ENCODE results near the gene UMOD. TPM values are rescaled to one million over a fixed set of nuclear protein-coding genes. Genes with fewer than 3 reads are reported as not detected.

The UMOD gene
- total RNA-seq, 1 experiment from 2014 or later, result not detected

DNA sequence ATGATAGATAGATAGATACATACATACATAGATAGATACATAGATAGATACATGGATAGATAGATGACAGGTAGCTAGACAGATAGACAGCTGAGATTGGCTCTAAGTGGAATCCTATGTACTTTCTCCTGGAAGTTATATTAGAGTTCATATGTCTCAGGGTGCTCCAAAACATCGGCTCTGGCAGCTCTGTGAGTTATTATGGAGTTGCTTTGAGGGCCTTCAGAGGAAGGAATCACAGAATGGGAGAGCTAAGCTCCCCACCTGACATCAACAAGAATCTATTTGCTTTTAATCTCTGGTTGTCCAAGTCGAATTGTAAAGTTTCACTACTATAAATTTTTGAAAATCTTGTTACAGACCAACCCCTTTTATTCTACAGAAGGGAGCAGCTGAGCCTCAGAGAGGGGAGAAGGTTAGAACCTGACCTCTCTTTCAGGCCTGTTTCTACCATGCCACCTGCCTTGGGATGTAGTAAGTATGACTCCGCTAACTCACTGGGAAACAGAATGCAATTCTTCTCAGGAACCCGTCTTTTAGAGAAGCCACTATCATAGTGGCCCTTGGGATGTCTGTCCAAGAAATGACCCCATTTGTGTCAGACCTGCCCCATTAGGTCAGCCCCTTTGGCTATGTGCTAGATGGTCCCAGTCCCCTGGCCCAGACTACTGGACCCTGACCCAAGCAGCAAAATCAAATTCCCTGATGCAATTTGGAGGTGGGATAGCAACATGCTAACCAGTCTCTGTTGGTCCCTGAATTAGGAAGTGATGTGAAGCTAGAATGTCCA, 43.5 kb downstream of the UMOD start:
- TF ChIP-seq, protein P1, sequence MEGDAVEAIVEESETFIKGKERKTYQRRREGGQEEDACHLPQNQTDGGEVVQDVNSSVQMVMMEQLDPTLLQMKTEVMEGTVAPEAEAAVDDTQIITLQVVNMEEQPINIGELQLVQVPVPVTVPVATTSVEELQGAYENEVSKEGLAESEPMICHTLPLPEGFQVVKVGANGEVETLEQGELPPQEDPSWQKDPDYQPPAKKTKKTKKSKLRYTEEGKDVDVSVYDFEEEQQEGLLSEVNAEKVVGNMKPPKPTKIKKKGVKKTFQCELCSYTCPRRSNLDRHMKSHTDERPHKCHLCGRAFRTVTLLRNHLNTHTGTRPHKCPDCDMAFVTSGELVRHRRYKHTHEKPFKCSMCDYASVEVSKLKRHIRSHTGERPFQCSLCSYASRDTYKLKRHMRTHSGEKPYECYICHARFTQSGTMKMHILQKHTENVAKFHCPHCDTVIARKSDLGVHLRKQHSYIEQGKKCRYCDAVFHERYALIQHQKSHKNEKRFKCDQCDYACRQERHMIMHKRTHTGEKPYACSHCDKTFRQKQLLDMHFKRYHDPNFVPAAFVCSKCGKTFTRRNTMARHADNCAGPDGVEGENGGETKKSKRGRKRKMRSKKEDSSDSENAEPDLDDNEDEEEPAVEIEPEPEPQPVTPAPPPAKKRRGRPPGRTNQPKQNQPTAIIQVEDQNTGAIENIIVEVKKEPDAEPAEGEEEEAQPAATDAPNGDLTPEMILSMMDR (conservative IDR thresholded peaks at IDR 0.05; ENCODE audit: low read depth, low read length), result no peak
- TF ChIP-seq EZH2phosphoT487 (IDR thresholded peaks at IDR 0.05; ENCODE audit: borderline replicate concordance, low read length) (no peak), EZH2 (IDR thresholded peaks at IDR 0.05; ENCODE audit: low read length, unreplicated experiment) (no peak)
- H3K27ac ChIP-seq (ENCODE audit: low read length), result no peak overlapping the region
- no peaks in the 10 kb centered on the region for H3K36me3 ChIP-seq (ENCODE audit: low read depth, low read length)
- no peaks in the 10 kb centered on the region for H3K9me2 ChIP-seq (replicated peaks; ENCODE audit: low read length)
- ATAC-seq, result no peak
- ChIA-PET POLR2A (ENCODE audit: unreplicated experiment) (no interaction called here), CTCF (no interaction called here)
- H3F3A ChIP-seq (ENCODE audit: low read length, unreplicated experiment), result no peaks in the 10 kb centered on the region
- no peaks in the 10 kb centered on the region for H3K27me3 ChIP-seq (ENCODE audit: low read length)
- H4K20me1 ChIP-seq (ENCODE audit: low read length), result no peaks in the 10 kb centered on the region
- H3K9ac ChIP-seq (ENCODE audit: low read length), result no peak overlapping the region
- no peaks in the 10 kb centered on the region for H3K79me2 ChIP-seq (ENCODE audit: low read length)
- intact Hi-C loops (cut with micrococcal nuclease), result no loop called here
- no peak overlapping the region for H3K4me3 ChIP-seq (ENCODE audit: low read length)
- BruUV-seq (replicated peaks), result no TSS peak
- no peak for DNase-seq
- no peaks in the 10 kb centered on the region for H3K4me1 ChIP-seq (ENCODE audit: insufficient read depth, low read length)
- no peaks in the 10 kb centered on the region for H3K9me3 ChIP-seq (ENCODE audit: low read length)
- H2AFZ ChIP-seq (ENCODE audit: low read length), result no peak overlapping the region
- H3K4me2 ChIP-seq (ENCODE audit: low read length), result no peak overlapping the region

DNA sequence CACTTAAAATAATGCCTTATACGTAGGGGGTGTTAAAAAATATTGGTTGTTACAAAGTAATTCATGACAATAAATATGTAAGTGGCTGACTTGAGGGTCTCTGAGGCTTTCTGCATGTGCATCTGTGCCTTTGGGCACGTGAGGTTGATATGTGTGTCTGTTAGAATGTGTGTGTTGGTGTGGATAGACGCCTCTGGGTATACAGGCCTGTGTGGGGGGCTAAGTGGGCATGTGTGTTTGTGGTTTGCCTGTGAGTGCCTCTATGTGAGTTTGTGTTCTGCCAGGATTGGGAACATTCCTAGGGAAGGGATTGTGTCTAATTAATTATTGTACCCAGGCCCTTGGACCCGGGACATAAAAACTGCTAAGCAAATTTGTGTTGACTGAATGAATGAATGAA, 44.2 kb downstream of the UMOD start:
- ATAC-seq (no peak), DNase-seq (no peak)
- TF ChIP-seq, protein P1 (conservative IDR thresholded peaks at IDR 0.05; ENCODE audit: low read depth, low read length), result no peak
- no peak for TF ChIP-seq EZH2phosphoT487 (IDR thresholded peaks at IDR 0.05; ENCODE audit: borderline replicate concordance, low read length)
- TF ChIP-seq EZH2 (IDR thresholded peaks at IDR 0.05; ENCODE audit: low read length, unreplicated experiment), result no peak
- Histone ChIP-seq H3K27ac (ENCODE audit: low read length) (no peak overlapping the region), H3K9me2 (replicated peaks; ENCODE audit: low read length) (no peaks in the 10 kb centered on the region), H3K9ac (ENCODE audit: low read length) (no peak overlapping the region), H3K79me2 (ENCODE audit: low read length) (no peaks in the 10 kb centered on the region), H3K4me3 (ENCODE audit: low read length) (no peak overlapping the region), H2AFZ (ENCODE audit: low read length) (no peak overlapping the region), H3K9me3 (ENCODE audit: low read length) (no peaks in the 10 kb centered on the region), H4K20me1 (ENCODE audit: low read length) (no peaks in the 10 kb centered on the region), H3K4me2 (ENCODE audit: low read length) (no peak overlapping the region), H3F3A (ENCODE audit: low read length, unreplicated experiment) (no peaks in the 10 kb centered on the region), H3K27me3 (ENCODE audit: low read length) (no peaks in the 10 kb centered on the region), H3K4me1 (ENCODE audit: insufficient read depth, low read length) (no peaks in the 10 kb centered on the region), H3K36me3 (ENCODE audit: low read depth, low read length) (no peaks in the 10 kb centered on the region)
- ChIA-PET CTCF (no interaction called here), POLR2A (ENCODE audit: unreplicated experiment) (no interaction called here)
- intact Hi-C loops (cut with micrococcal nuclease), result no loop called here
- BruUV-seq (replicated peaks), result no TSS peak

DNA sequence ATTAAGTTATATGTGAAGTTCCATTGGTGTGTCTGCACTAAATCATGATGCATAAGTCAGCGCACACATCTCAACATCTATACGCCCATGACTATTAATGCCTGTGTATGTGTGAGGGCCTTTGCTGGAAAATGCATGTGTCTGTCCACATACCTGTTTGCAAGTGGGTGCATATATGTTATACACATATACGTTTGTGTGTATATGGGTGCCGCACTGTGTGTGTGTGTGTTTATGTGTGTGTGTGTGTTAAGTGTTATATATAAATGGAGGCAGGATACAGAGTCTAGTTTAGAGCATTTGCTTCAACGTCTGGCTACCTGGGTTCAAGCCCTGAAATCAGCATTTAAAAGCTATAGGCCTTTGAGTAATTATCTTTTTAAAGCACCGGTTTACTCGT, 44.7 kb downstream of the UMOD start:
- TF ChIP-seq, protein P1 (conservative IDR thresholded peaks at IDR 0.05; ENCODE audit: low read depth, low read length), result no peak
- TF ChIP-seq EZH2phosphoT487 (IDR thresholded peaks at IDR 0.05; ENCODE audit: borderline replicate concordance, low read length), result no peak
- TF ChIP-seq EZH2 (IDR thresholded peaks at IDR 0.05; ENCODE audit: low read length, unreplicated experiment), result no peak
- intact Hi-C loops (cut with micrococcal nuclease), result no loop called here
- no peak overlapping the region for H3K9ac ChIP-seq (ENCODE audit: low read length)

More for the DNA sequence above, 44.7 kb downstream of the UMOD start:
- POLR2A ChIA-PET (ENCODE audit: unreplicated experiment), result no interaction called here
- CTCF ChIA-PET, result no interaction called here
- Histone ChIP-seq H3K79me2 (ENCODE audit: low read length) (no peaks in the 10 kb centered on the region), H2AFZ (ENCODE audit: low read length) (no peak overlapping the region), H3K4me1 (ENCODE audit: insufficient read depth, low read length) (no peaks in the 10 kb centered on the region), H3K9me2 (replicated peaks; ENCODE audit: low read length) (no peaks in the 10 kb centered on the region), H3K9me3 (ENCODE audit: low read length) (no peaks in the 10 kb centered on the region), H3K4me3 (ENCODE audit: low read length) (no peak overlapping the region), H3K4me2 (ENCODE audit: low read length) (no peak overlapping the region), H3F3A (ENCODE audit: low read length, unreplicated experiment) (no peaks in the 10 kb centered on the region), H3K36me3 (ENCODE audit: low read depth, low read length) (no peaks in the 10 kb centered on the region), H3K27me3 (ENCODE audit: low read length) (no peaks in the 10 kb centered on the region), H4K20me1 (ENCODE audit: low read length) (no peaks in the 10 kb centered on the region), H3K27ac (ENCODE audit: low read length) (no peak overlapping the region)
- ATAC-seq, result no peak
- BruUV-seq (replicated peaks), result no TSS peak
- DNase-seq, result no peak
